ENCODE results near the gene PCP4L1.

DNA sequence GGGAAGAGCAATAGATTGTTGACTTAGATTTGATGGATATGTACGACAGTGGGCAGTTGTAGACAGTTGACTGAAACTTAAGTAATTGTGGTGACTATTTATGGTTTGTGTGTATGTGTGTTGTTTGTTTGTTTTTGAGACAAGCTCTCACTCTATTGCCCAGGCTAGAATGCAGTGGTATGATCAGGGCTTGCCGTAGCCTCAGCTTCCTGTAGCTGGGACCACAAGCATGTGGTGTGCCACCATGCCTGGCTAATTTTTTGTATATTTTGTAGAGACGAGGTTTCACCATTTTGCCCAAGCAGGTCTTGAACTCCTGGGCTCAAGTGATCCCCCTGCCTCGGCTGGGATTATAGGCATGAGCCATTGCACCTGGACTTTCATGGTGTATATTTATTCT, 65.5 kb downstream of the PCP4L1 start:
- TF ChIP-seq, protein P1, sequence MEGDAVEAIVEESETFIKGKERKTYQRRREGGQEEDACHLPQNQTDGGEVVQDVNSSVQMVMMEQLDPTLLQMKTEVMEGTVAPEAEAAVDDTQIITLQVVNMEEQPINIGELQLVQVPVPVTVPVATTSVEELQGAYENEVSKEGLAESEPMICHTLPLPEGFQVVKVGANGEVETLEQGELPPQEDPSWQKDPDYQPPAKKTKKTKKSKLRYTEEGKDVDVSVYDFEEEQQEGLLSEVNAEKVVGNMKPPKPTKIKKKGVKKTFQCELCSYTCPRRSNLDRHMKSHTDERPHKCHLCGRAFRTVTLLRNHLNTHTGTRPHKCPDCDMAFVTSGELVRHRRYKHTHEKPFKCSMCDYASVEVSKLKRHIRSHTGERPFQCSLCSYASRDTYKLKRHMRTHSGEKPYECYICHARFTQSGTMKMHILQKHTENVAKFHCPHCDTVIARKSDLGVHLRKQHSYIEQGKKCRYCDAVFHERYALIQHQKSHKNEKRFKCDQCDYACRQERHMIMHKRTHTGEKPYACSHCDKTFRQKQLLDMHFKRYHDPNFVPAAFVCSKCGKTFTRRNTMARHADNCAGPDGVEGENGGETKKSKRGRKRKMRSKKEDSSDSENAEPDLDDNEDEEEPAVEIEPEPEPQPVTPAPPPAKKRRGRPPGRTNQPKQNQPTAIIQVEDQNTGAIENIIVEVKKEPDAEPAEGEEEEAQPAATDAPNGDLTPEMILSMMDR (IDR thresholded peaks at IDR 0.05): no peak
- TF ChIP-seq POLR2A (IDR thresholded peaks at IDR 0.05): no peak
- no peak for TF ChIP-seq POLR2AphosphoS5 (IDR thresholded peaks at IDR 0.05)
